ENCODE data around the gene TIMM44. TPM values are rescaled to one million over a fixed set of nuclear protein-coding genes. Genes with fewer than 3 reads are reported as not detected.

TIMM44 gene
- total RNA-seq, 1 donor = 57.9 TPM

- H3K4me3 ChIP-seq (ENCODE audit: low read depth, low read length) = no peak overlapping the region
- TF ChIP-seq CTCF (IDR thresholded peaks at IDR 0.05; ENCODE audit: insufficient read depth, low read depth, low read length) = no peak
- peak; percentile 9 for DNase-seq (ENCODE audit: low read depth)
These were observed 63.6 kb downstream of the TIMM44 start for GRCh38 chr19:7879836-7880235.

GRCh38 chr19:7879111-7879807 lies 64.2 kb downstream of the TIMM44 start:
- no peak for TF ChIP-seq CTCF (IDR thresholded peaks at IDR 0.05; ENCODE audit: insufficient read depth, low read depth, low read length)
- H3K4me3 ChIP-seq (ENCODE audit: low read depth, low read length) = no peak overlapping the region

GRCh38 chr19:7877249-7877836 lies 66.1 kb downstream of the TIMM44 start:
- no peak for TF ChIP-seq CTCF (IDR thresholded peaks at IDR 0.05; ENCODE audit: insufficient read depth, low read depth, low read length)
- DNase-seq (ENCODE audit: low read depth) = no peak
- no peak overlapping the region for H3K4me3 ChIP-seq (ENCODE audit: low read depth, low read length)

More at GRCh38 chr19:7879111-7879807, 64.2 kb downstream of the TIMM44 start:
- no peak for DNase-seq (ENCODE audit: low read depth)

Other genes starting within 250 kb of the TIMM44 start
- not detected in 2 replicates for gene FCER2, start 241.5 kb downstream of the TIMM44 start, total RNA-seq
- gene CLEC4G, start 211.6 kb downstream of the TIMM44 start, total RNA-seq = not detected in 2 replicates
- not detected in 2 replicates for gene CD209, start 196.1 kb downstream of the TIMM44 start, total RNA-seq
- under 0.01 TPM in 1 of 2 replicates, not detected in the other for gene CLEC4M, start 180.4 kb downstream of the TIMM44 start, total RNA-seq
- gene EVI5L, start 113.4 kb downstream of the TIMM44 start, total RNA-seq = 24.8 and 25.5 TPM in 2 replicates
- gene PRR36, start 69.3 kb downstream of the TIMM44 start, total RNA-seq = under 0.01 TPM in 1 of 2 replicates, not detected in the other
- gene LRRC8E, start 55.2 kb downstream of the TIMM44 start, total RNA-seq = 6.0 and 7.4 TPM in 2 replicates
- 12.1 and 12.2 TPM in 2 replicates for gene MAP2K7, start 39.8 kb downstream of the TIMM44 start, total RNA-seq
- gene TGFBR3L, start 28.8 kb downstream of the TIMM44 start, total RNA-seq = 0.86 and 0.97 TPM in 2 replicates
- 17.7 and 23.5 TPM in 2 replicates for gene SNAPC2, start 23.3 kb downstream of the TIMM44 start, total RNA-seq
- gene CTXN1, start 17.5 kb downstream of the TIMM44 start, total RNA-seq = 1.9 and 3.0 TPM in 2 replicates
- 20.3 and 26.8 TPM in 2 replicates for gene ELAVL1, start 62.0 kb upstream of the TIMM44 start, total RNA-seq
- not detected in 2 replicates for gene CCL25, start 109.1 kb upstream of the TIMM44 start, total RNA-seq
- not detected in 2 replicates for gene FBN3, start 205.9 kb upstream of the TIMM44 start, total RNA-seq